ENCODE data around the gene SCRN3.

Gene SCRN3

DNA sequence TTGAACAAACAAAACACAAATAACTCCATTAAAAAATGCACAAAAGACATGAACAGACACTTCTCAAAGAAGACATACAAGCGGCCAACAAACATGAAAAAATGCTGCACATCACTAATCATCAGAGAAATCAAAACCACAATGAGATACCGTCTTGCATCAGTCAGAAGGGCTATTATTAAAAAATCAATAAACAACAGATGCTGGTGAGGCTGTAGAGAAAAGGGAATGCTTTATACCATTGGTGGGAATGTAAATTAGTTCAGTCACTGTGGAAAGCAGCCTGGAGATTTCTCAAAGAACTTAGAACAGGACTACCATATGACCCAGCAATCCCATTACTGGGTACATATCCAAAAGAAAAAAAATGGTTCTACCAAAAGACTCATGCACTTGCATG lies 53.5 kb downstream of the SCRN3 start:
- Mint-ChIP-seq H3K27ac (no peak overlapping the region), H3K4me3 (no peak overlapping the region), H3K36me3 (ENCODE audit: low read depth) (peaks cover 7% of the 10 kb centered on the region), H3K9me3 (no peaks in the 10 kb centered on the region), H3K4me1 (peaks cover 8% of the 10 kb centered on the region), H3K27me3 (ENCODE audit: low read depth) (no peaks in the 10 kb centered on the region)
- TF ChIP-seq, protein P1, sequence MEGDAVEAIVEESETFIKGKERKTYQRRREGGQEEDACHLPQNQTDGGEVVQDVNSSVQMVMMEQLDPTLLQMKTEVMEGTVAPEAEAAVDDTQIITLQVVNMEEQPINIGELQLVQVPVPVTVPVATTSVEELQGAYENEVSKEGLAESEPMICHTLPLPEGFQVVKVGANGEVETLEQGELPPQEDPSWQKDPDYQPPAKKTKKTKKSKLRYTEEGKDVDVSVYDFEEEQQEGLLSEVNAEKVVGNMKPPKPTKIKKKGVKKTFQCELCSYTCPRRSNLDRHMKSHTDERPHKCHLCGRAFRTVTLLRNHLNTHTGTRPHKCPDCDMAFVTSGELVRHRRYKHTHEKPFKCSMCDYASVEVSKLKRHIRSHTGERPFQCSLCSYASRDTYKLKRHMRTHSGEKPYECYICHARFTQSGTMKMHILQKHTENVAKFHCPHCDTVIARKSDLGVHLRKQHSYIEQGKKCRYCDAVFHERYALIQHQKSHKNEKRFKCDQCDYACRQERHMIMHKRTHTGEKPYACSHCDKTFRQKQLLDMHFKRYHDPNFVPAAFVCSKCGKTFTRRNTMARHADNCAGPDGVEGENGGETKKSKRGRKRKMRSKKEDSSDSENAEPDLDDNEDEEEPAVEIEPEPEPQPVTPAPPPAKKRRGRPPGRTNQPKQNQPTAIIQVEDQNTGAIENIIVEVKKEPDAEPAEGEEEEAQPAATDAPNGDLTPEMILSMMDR (IDR thresholded peaks at IDR 0.05; ENCODE audit: unreplicated experiment in 3 of 3), result no peak

- Mint-ChIP-seq H3K27me3 (ENCODE audit: low read depth) (no peaks in the 10 kb centered on the region), H3K4me1 (peaks cover 1% of the 10 kb centered on the region), H3K9me3 (no peaks in the 10 kb centered on the region), H3K27ac (no peak overlapping the region), H3K36me3 (ENCODE audit: low read depth) (peaks cover 7% of the 10 kb centered on the region), H3K4me3 (no peak overlapping the region)
- TF ChIP-seq, protein P1 (IDR thresholded peaks at IDR 0.05; ENCODE audit: unreplicated experiment in 3 of 3), result no peak
These were observed 54.7 kb downstream of the SCRN3 start for GRCh38 chr2:174450021-174450816.

DNA sequence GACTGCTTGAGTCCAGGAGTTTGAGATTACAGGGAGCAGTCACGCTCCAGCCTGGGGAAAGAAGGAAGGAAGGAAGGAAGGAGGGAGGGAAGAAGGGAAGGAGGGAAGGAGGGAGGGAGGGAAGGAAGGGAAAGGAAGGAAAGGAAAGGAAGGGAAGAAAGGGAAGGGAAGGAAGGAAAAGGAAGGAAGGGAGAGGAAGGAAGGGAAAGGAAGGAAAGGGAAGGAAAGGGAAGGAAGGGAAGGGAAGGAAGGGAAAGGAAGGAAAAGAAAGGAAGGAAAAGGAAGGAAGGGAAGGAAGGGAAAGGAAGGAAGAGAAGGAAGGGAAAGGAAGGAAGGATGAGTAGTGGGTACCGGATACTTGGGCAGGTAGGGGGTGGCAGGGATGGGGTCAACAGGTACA lies 59.0 kb downstream of the SCRN3 start:
- Mint-ChIP-seq H3K36me3 (ENCODE audit: low read depth) (peaks cover 4% of the 10 kb centered on the region), H3K9me3 (no peaks in the 10 kb centered on the region), H3K4me3 (no peak overlapping the region), H3K4me1 (no peaks in the 10 kb centered on the region), H3K27ac (no peak overlapping the region), H3K27me3 (ENCODE audit: low read depth) (no peaks in the 10 kb centered on the region)
- TF ChIP-seq, protein P1 (IDR thresholded peaks at IDR 0.05; ENCODE audit: unreplicated experiment in 3 of 3), result no peak

DNA sequence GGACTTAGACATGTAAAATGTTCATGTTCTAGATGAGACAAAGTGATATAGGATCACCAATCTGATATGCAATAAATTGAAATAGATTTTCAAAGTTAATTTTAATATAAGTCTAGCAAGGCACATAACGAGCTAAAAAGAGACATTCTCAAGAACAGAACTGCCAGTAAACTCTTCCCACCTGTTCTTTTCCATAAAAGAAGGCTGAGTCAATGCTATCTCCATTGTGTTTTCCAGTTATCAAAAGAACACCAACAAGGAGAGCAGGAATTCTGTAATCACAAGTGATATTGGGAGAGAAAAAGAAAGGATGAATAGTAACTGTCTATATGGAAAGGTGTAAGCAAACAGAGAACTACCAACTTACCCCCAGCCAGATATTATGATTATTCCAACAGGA lies 65.7 kb downstream of the SCRN3 start:
- H3K27me3 Mint-ChIP-seq (ENCODE audit: low read depth), result no peaks in the 10 kb centered on the region
- H3K27ac Mint-ChIP-seq, result no peak overlapping the region
- no peaks in the 10 kb centered on the region for H3K9me3 Mint-ChIP-seq
- H3K36me3 Mint-ChIP-seq (ENCODE audit: low read depth), result no peaks in the 10 kb centered on the region
- H3K4me1 Mint-ChIP-seq, result no peaks in the 10 kb centered on the region
- no peak overlapping the region for H3K4me3 Mint-ChIP-seq
- TF ChIP-seq, protein P1 (IDR thresholded peaks at IDR 0.05; ENCODE audit: unreplicated experiment in 3 of 3), result no peak

- Mint-ChIP-seq H3K27me3 (ENCODE audit: low read depth) (no peaks in the 10 kb centered on the region), H3K27ac (no peak overlapping the region), H3K4me1 (no peaks in the 10 kb centered on the region), H3K9me3 (no peaks in the 10 kb centered on the region), H3K4me3 (no peak overlapping the region), H3K36me3 (ENCODE audit: low read depth) (no peaks in the 10 kb centered on the region)
- TF ChIP-seq, protein P1 (IDR thresholded peaks at IDR 0.05; ENCODE audit: unreplicated experiment in 3 of 3), result no peak
These were observed 69.8 kb downstream of the SCRN3 start for GRCh38 chr2:174465327-174465726.

- TF ChIP-seq, protein P1 (IDR thresholded peaks at IDR 0.05; ENCODE audit: unreplicated experiment in 3 of 3), result no peak
These were observed 78.3 kb downstream of the SCRN3 start for GRCh38 chr2:174473796-174474195.

More at GRCh38 chr2:174473796-174474195, 78.3 kb downstream of the SCRN3 start:
- Mint-ChIP-seq H3K4me1 (no peaks in the 10 kb centered on the region), H3K27me3 (ENCODE audit: low read depth) (no peaks in the 10 kb centered on the region), H3K9me3 (no peaks in the 10 kb centered on the region), H3K27ac (no peak overlapping the region), H3K36me3 (ENCODE audit: low read depth) (no peaks in the 10 kb centered on the region), H3K4me3 (no peak overlapping the region)

Data from nephron (organoid).